Measurements from ENCODE around the gene MFAP1. TPM values are rescaled to one million over a fixed set of nuclear protein-coding genes. Genes with fewer than 3 reads are reported as not detected.

MFAP1 gene
- total RNA-seq, 3 donors from 2014 or later, result 14.4 to 26.3 (median 15.7) TPM

DNA sequence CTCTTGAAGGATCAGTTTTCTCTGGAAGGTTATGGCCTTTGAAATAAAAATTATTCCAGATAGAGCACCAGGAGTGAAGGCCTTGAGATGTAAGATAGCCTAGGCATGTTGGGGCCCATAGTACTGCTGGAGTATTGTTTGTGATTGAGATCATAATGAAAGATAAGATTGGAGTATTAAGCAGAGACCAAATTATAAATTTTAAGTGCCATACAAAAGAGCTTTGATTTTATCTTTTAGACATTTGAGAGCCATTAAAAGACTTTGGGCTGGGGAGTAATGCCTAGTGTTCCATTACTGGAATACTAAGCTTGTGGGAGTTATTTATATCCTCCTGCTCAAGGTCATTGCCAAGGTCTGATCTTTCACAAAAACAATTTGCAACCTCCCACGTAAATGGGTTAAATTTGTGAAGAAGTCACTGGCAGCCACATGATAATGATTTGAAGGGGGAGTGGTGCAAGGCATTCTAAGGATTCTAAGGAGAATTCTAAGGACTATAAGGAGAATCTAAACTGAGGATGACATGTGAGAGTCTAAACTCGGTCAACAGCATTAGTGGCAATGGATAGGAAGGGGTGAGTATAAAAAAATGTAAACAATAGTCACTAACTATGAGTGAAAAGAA lies 60.6 kb downstream of the MFAP1 start:
- H3K9me3 ChIP-seq, result no peaks in the 10 kb centered on the region
- no peaks in the 10 kb centered on the region for H3K4me1 ChIP-seq
- H3K27ac ChIP-seq, result no peak overlapping the region
- H3K27me3 ChIP-seq, result no peaks in the 10 kb centered on the region
- no peak for DNase-seq (ENCODE audit: low spot score in 2 of 2)
- intact Hi-C loops (cut with DNase I; ENCODE audit: low total_unique reads), result no loop called here
- H3K4me3 ChIP-seq, result no peak overlapping the region
- TF ChIP-seq, protein P1, sequence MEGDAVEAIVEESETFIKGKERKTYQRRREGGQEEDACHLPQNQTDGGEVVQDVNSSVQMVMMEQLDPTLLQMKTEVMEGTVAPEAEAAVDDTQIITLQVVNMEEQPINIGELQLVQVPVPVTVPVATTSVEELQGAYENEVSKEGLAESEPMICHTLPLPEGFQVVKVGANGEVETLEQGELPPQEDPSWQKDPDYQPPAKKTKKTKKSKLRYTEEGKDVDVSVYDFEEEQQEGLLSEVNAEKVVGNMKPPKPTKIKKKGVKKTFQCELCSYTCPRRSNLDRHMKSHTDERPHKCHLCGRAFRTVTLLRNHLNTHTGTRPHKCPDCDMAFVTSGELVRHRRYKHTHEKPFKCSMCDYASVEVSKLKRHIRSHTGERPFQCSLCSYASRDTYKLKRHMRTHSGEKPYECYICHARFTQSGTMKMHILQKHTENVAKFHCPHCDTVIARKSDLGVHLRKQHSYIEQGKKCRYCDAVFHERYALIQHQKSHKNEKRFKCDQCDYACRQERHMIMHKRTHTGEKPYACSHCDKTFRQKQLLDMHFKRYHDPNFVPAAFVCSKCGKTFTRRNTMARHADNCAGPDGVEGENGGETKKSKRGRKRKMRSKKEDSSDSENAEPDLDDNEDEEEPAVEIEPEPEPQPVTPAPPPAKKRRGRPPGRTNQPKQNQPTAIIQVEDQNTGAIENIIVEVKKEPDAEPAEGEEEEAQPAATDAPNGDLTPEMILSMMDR (IDR thresholded peaks at IDR 0.05), result no peak
- no peak for TF ChIP-seq POLR2A (IDR thresholded peaks at IDR 0.05)
- no peak for TF ChIP-seq POLR2AphosphoS5 (IDR thresholded peaks at IDR 0.05)
- H3K36me3 ChIP-seq, result peaks cover 5% of the 10 kb centered on the region

- Histone ChIP-seq H3K27me3 (no peaks in the 10 kb centered on the region), H3K4me3 (no peak overlapping the region), H3K36me3 (peaks cover 5% of the 10 kb centered on the region), H3K9me3 (no peaks in the 10 kb centered on the region), H3K27ac (no peak overlapping the region), H3K4me1 (no peaks in the 10 kb centered on the region)
- DNase-seq (ENCODE audit: low spot score in 2 of 2), result no peak
- intact Hi-C loops (cut with DNase I; ENCODE audit: low total_unique reads), result no loop called here
- TF ChIP-seq POLR2A (IDR thresholded peaks at IDR 0.05), result no peak
- TF ChIP-seq, protein P1 (IDR thresholded peaks at IDR 0.05), result no peak
- TF ChIP-seq POLR2AphosphoS5 (IDR thresholded peaks at IDR 0.05), result no peak
Observed at GRCh38 chr15:43762824-43763223, 61.7 kb downstream of the MFAP1 start.

Other genes starting within 250 kb of the MFAP1 start
- gene PPIP5K1, start 234.5 kb downstream of the MFAP1 start, total RNA-seq, result 10 to 100 TPM; 11.4 to 75.4 (median 33.2) TPM
- 1 to 10 TPM in 2 of 3 donors, not detected in 1; 2.6 to 5.7 TPM for gene CKMT1B, start 230.7 kb downstream of the MFAP1 start, total RNA-seq
- gene STRC, start 205.9 kb downstream of the MFAP1 start, total RNA-seq, result 1 to 10 TPM in 2 of 3 donors, under 1 TPM in 1; 0.64 to 2.0 (median 1.3) TPM
- gene CATSPER2, start 175.8 kb downstream of the MFAP1 start, total RNA-seq, result 10 to 100 TPM in 1 of 3 donors, 1 to 10 TPM in 2; 1.8 to 10.2 (median 6.6) TPM
- gene CKMT1A, start 130.8 kb downstream of the MFAP1 start, total RNA-seq, result 1 to 10 TPM in 1 of 3 donors, under 1 TPM in 1, not detected in 1; 0.66 to 2.0 TPM
- gene PDIA3, start 78.3 kb downstream of the MFAP1 start, total RNA-seq, result 100 to 1,000 TPM; 107 to 125 (median 109) TPM
- 10 to 100 TPM in 1 of 3 donors, 1 to 10 TPM in 2; 5.2 to 14.5 (median 9.0) TPM for gene ELL3, start 47.7 kb downstream of the MFAP1 start, total RNA-seq
- gene SERF2, start 32.4 kb downstream of the MFAP1 start, total RNA-seq, result 100 to 1,000 TPM; 653 to 916 (median 695) TPM
- under 1 TPM in 1 of 3 donors, not detected in 2; 0.16 TPM for gene SERINC4, start 24.5 kb downstream of the MFAP1 start, total RNA-seq
- 10 to 100 TPM in 2 of 3 donors, 1 to 10 TPM in 1; 9.5 to 17.7 (median 11.2) TPM for gene HYPK, start 24.1 kb downstream of the MFAP1 start, total RNA-seq
- gene WDR76, start 2.3 kb upstream of the MFAP1 start, total RNA-seq, result 1 to 10 TPM; 4.2 to 4.6 (median 4.5) TPM